Natural killer cell (primary cell): Measurements from ENCODE around the gene SPSB4. TPM values are rescaled to one million over a fixed set of nuclear protein-coding genes. Genes with fewer than 3 reads are reported as not detected.

Experiments used
- ATAC-seq, 3 donors: fragments of 150-1000 bp in 2 of 3; fragments of 200-7000 bp in 1 of 3; cut with Tn5 transposase; 1 replicate in 1 of 3; 2 replicates in 2 of 3; pipeline ENCODE4 v1.10.0; 2021; ENCODE audit warnings: mild to moderate bottlenecking in 2 of 3, moderate library complexity in 2 of 3
- DNase-seq, 2 donors: peaks; one replicate each; pipeline versions ENCODE4 v3.0.0 to v3.0.0-alpha.2; 2013 to 2021; ENCODE audit warnings: mixed read lengths in 1 of 2
- H3K27ac ChIP-seq: one replicate; pipeline ENCODE4 v1.5.1; 2013; ENCODE audit warnings: mild to moderate bottlenecking, low read length
- H3K27me3 ChIP-seq: one replicate; pipeline ENCODE4 v1.6.1; 2013; ENCODE audit warnings: low read length; ENCODE audit not compliant: control insufficient read depth, insufficient read depth
- H3K36me3 ChIP-seq: one replicate; pipeline ENCODE4 v1.6.1; 2013; ENCODE audit warnings: low read length; ENCODE audit not compliant: control insufficient read depth, insufficient read depth
- H3K4me1 ChIP-seq: one replicate; pipeline ENCODE4 v1.6.1; 2013; ENCODE audit warnings: low read length; ENCODE audit not compliant: control insufficient read depth, insufficient read depth
- H3K4me3 ChIP-seq: one replicate; pipeline ENCODE4 v1.5.1; 2013; ENCODE audit warnings: low read length
- H3K9me3 ChIP-seq: one replicate; pipeline ENCODE4 v1.6.1; 2013; ENCODE audit warnings: low read length; ENCODE audit not compliant: control insufficient read depth, insufficient read depth
- H3K27ac Mint-ChIP-seq, 2 donors: one replicate each; pipeline ENCODE4 v1.8.0; 2022; ENCODE audit warnings: mild to moderate bottlenecking in 2 of 2, mixed read lengths in 2 of 2, moderate library complexity in 1 of 2
- H3K27me3 Mint-ChIP-seq, 2 donors: one replicate each; pipeline ENCODE4 v1.8.0; 2022; ENCODE audit warnings: low read depth in 2 of 2, mixed read lengths in 2 of 2
- H3K36me3 Mint-ChIP-seq: one replicate; pipeline ENCODE4 v1.8.0; 2022; ENCODE audit warnings: mixed read lengths
- H3K4me1 Mint-ChIP-seq, 2 donors: one replicate each; pipeline ENCODE4 v1.8.0; 2022; ENCODE audit warnings: mixed read lengths in 2 of 2
- H3K4me3 Mint-ChIP-seq: one replicate; pipeline ENCODE4 v1.8.0; 2022; ENCODE audit warnings: mild to moderate bottlenecking, moderate library complexity, mixed read lengths
- H3K9me3 Mint-ChIP-seq, 2 donors: one replicate each; pipeline ENCODE4 v1.8.0; 2022; ENCODE audit warnings: mixed read lengths in 2 of 2
- WGBS: methylation state at CpG from one replicate; pipeline ENCODE4 v1.1.7; 2013; ENCODE audit warnings: missing lambda C conversion rate; ENCODE audit not compliant: insufficient coverage; 5-methylcytosine and 5-hydroxymethylcytosine counted together
- intact Hi-C: fragments of 100-400 bp; cut with micrococcal nuclease; formaldehyde crosslinking; loops from one replicate; pipeline ENCODE4 v1.14.2; 2022
- total RNA-seq, 4 donors: library from RNA; stranded (reverse); fragments of 120-200 nt in 1 of 4; gene quantifications; one replicate each; pipeline versions ENCODE4 v1.2.3 to v1.2.4, GENCODE V29; 2013 to 2022
- TF ChIP-seq, protein P1 (sequence below): fragments of 200-600 bp; IDR thresholded peaks from one replicate; pipeline ENCODE4 v1.8.0; 2022; ENCODE audit warnings: antibody characterized with exemption

The SPSB4 gene
- total RNA-seq, 3 donors from 2014 or later (not counting 1 experiment from before 2014, with no cell fraction given) = not detected

GRCh38 chr3:141039589-141039988 lies 11.6 kb upstream of the SPSB4 start:
- TF ChIP-seq, protein P1, sequence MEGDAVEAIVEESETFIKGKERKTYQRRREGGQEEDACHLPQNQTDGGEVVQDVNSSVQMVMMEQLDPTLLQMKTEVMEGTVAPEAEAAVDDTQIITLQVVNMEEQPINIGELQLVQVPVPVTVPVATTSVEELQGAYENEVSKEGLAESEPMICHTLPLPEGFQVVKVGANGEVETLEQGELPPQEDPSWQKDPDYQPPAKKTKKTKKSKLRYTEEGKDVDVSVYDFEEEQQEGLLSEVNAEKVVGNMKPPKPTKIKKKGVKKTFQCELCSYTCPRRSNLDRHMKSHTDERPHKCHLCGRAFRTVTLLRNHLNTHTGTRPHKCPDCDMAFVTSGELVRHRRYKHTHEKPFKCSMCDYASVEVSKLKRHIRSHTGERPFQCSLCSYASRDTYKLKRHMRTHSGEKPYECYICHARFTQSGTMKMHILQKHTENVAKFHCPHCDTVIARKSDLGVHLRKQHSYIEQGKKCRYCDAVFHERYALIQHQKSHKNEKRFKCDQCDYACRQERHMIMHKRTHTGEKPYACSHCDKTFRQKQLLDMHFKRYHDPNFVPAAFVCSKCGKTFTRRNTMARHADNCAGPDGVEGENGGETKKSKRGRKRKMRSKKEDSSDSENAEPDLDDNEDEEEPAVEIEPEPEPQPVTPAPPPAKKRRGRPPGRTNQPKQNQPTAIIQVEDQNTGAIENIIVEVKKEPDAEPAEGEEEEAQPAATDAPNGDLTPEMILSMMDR = no peak
- H3K36me3 Mint-ChIP-seq = no peaks in the 10 kb centered on the region
- H3K27ac Mint-ChIP-seq = no peak overlapping the region
- no peak overlapping the region for H3K4me3 Mint-ChIP-seq
- ATAC-seq (no peak), DNase-seq (no peak)
- Histone ChIP-seq H3K36me3 (no peaks in the 10 kb centered on the region), H3K27ac (no peak overlapping the region), H3K9me3 (no peaks in the 10 kb centered on the region), H3K4me3 (no peak overlapping the region), H3K4me1 (no peaks in the 10 kb centered on the region), H3K27me3 (peaks cover 9% of the 10 kb centered on the region)
- peaks cover 11 to 17% of the 10 kb centered on the region in 2 donors for H3K27me3 Mint-ChIP-seq
- H3K9me3 Mint-ChIP-seq = no peaks in the 10 kb centered on the region
- H3K4me1 Mint-ChIP-seq = no peaks in the 10 kb centered on the region
- intact Hi-C loops = no loop called here
- WGBS = 82% methylated on average over 5 of the region's 5 CpGs

DNA sequence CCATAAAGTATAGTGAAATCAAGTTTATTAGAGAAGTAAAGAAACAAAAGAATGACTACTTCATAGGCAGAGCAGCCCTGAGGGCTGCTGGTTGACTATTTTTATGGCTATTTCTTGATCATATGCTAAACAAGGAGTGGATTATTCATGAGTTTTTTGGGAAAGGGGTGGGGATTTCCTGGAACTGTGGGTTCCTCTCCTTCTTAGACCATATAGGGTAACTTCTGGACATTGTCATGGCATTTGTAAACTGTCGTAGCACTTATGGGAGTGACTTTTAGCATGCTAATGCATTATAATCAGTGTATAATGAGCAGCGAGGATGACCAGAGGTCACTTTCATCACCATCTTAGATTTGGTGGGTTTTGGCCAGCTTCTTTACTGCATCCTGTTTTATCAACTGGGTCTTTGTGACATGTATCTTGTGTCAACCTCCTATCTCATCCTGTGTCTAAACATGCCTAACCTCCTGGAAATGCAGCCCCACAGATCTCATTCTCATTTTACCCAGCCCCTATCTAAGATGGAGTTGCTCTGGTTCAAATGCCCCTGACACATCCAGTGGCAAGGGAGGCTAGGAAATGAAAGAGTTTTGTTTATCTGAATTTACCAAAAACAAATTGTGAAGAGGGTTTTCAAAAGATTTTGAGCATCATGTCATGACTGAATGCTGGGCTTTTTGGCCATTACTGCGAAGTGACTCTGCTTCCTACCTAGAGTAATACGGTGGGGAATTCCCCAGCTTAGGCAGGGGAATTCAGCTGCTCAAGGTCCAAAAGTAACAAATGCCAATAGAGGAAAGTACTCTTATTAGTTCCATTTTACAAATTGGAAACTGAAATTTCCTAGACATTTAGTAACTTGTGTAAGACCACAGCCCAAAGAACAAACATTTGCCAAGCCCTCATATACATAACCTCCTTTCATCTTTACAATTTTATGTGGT lies 6.2 kb upstream of the SPSB4 start:
- 84% methylated on average over 3 of the region's 4 CpGs for WGBS
- no peak overlapping the region for H3K4me3 ChIP-seq
- intact Hi-C loops = no loop called here
- H3K27me3 Mint-ChIP-seq = peaks cover 28 to 43% of the 10 kb centered on the region in 2 donors
- DNase-seq (no peak), ATAC-seq (no peak)
- no peak overlapping the region for H3K27ac Mint-ChIP-seq
- H3K36me3 ChIP-seq = no peaks in the 10 kb centered on the region
- no peaks in the 10 kb centered on the region for H3K4me1 ChIP-seq
- TF ChIP-seq, protein P1 = no peak
- H3K36me3 Mint-ChIP-seq = no peaks in the 10 kb centered on the region
- H3K9me3 Mint-ChIP-seq = no peaks in the 10 kb centered on the region
- H3K4me1 Mint-ChIP-seq = no peaks in the 10 kb centered on the region
- no peak overlapping the region for H3K4me3 Mint-ChIP-seq
- no peak overlapping the region for H3K27ac ChIP-seq
- no peaks in the 10 kb centered on the region for H3K9me3 ChIP-seq
- H3K27me3 ChIP-seq = peaks cover 8% of the 10 kb centered on the region

- Mint-ChIP-seq H3K36me3 (no peaks in the 10 kb centered on the region), H3K27me3 (peaks cover 37 to 52% of the 10 kb centered on the region in 2 donors), H3K4me3 (no peak overlapping the region), H3K4me1 (peaks cover 7 to 8% of the 10 kb centered on the region in 2 donors), H3K27ac (no peak overlapping the region), H3K9me3 (no peaks in the 10 kb centered on the region)
- no peaks in the 10 kb centered on the region for H3K9me3 ChIP-seq
- DNase-seq (no peak), ATAC-seq (no peak)
- intact Hi-C loops = no loop called here
- peaks cover 17% of the 10 kb centered on the region for H3K27me3 ChIP-seq
- H3K4me1 ChIP-seq = peaks cover 4% of the 10 kb centered on the region
- no peaks in the 10 kb centered on the region for H3K36me3 ChIP-seq
- no peak overlapping the region for H3K27ac ChIP-seq
- WGBS = 85% methylated on average over 1 of the region's 1 CpG
- H3K4me3 ChIP-seq = no peak overlapping the region
- TF ChIP-seq, protein P1 = no peak
Observed at GRCh38 chr3:141045849-141046248, 5.3 kb upstream of the SPSB4 start.
